GM12874 (cell line): Measurements from ENCODE around the gene CYP27A1.

ENCODE experiments used
- TF ChIP-seq, protein P1 (sequence below): IDR thresholded peaks from 2 replicates; pipeline ENCODE4 v1.5.1; 2011; ENCODE audit warnings: low read depth, mild to moderate bottlenecking, control low read depth, low read length, moderate library complexity; ENCODE audit not compliant: insufficient read depth

The CYP27A1 gene

DNA sequence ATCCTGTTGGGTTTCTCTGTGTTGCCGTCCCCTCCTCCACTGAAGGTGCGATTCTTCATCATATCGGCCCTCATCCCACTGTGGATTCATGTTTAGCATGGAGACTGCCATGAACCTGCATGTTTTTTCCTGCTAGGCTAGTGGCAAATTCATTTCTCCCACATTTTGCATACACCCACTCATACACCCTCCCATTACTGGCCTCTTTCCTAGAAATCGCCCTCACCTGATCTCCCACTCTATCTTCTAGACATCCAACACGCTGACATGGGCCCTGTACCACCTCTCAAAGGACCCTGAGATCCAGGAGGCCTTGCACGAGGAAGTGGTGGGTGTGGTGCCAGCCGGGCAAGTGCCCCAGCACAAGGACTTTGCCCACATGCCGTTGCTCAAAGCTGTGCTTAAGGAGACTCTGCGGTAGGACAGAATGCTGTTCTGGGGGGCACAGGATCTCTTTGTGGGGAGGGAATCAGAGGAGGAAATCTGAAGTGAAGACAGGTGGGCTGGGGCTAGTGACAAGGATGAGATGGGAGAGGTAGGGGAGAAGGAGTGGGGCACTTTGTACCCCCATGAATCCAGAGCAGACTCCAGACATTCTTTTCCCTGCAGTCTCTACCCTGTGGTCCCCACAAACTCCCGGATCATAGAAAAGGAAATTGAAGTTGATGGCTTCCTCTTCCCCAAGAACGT, 32.0 kb downstream of the CYP27A1 start:
- TF ChIP-seq, protein P1, sequence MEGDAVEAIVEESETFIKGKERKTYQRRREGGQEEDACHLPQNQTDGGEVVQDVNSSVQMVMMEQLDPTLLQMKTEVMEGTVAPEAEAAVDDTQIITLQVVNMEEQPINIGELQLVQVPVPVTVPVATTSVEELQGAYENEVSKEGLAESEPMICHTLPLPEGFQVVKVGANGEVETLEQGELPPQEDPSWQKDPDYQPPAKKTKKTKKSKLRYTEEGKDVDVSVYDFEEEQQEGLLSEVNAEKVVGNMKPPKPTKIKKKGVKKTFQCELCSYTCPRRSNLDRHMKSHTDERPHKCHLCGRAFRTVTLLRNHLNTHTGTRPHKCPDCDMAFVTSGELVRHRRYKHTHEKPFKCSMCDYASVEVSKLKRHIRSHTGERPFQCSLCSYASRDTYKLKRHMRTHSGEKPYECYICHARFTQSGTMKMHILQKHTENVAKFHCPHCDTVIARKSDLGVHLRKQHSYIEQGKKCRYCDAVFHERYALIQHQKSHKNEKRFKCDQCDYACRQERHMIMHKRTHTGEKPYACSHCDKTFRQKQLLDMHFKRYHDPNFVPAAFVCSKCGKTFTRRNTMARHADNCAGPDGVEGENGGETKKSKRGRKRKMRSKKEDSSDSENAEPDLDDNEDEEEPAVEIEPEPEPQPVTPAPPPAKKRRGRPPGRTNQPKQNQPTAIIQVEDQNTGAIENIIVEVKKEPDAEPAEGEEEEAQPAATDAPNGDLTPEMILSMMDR = no peak

DNA sequence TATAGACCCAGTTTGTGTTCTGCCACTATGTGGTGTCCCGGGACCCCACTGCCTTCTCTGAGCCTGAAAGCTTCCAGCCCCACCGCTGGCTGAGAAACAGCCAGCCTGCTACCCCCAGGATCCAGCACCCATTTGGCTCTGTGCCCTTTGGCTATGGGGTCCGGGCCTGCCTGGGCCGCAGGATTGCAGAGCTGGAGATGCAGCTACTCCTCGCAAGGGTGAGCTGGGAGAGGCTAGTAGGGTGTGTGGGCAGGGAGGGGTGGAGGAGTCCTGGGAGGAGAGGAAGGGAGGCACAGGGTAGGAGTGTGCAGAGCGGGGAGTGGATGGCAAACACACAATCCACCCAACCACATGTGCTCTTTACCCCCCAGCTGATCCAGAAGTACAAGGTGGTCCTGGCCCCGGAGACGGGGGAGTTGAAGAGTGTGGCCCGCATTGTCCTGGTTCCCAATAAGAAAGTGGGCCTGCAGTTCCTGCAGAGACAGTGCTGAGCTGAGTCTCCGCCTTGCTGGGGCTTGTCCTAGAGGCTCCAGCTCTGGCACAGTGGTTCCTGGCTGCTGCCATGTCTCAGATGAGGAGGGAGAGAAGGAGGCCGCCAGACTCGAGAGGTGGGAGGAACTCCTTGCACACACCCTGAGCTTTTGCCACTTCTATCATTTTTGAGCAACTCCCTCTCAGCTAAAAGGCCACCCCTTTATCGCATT, 32.7 kb downstream of the CYP27A1 start:
- TF ChIP-seq, protein P1 = no peak

DNA sequence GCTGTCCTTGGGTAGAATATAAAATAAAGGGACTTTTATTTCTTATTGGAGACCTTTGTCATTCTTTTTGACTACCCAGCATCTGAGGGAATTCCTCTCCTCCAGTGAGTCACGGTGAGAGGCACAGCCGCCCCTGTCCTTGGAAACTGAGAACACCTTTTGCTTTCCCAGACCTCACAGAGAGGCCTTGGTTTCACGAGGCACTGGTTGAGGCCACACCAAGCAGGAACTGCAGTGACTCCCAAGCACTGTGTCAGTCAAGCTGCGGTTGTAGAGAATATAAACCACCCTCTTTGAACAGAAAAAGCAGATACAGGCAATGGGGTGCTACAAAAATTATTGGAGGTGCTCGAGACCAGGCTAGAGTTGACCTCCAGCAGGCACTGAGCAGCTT, 33.3 kb downstream of the CYP27A1 start:
- TF ChIP-seq, protein P1 = no peak

DNA sequence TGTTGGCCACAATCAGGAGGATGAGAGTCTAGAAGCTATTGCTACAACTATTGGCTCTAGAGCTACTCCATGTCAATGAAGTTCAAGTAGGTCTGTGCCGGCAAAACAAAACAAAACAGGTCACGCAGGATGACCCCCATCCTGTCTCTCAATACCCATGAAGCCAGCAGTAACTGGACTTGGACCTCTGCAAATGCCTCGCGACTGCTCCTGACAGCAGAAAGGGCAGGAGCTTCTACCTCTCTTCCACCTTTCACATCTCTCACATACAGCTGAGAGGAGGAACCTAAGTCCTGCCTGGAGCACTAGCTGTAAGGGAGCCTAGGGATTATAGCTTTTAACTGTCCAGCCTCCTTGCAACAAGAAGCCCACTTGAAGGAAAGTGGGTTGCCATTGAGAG, 33.7 kb downstream of the CYP27A1 start:
- TF ChIP-seq, protein P1 = no peak

DNA sequence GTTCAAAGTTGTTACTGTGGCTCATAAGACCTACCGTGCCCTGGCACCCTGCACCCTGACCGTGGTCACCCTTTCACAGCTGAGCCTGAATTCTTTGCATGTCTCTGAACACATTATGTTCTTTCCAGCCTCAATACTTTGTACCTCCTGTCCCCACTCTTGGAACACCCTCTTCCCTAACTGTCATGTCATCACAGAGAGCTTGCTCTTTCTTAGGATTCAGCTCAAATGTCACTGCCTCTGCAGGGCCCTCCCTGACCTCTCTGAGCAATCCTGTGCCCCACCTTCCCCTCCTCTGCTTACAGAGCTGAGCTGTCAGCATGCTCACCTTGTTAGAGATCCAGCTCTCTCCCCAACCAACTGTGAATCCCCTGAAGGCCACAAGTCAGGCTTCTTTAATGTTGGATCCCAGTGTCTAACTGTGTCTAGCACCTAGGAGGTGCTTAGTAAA, 34.6 kb downstream of the CYP27A1 start:
- TF ChIP-seq, protein P1 = no peak

DNA sequence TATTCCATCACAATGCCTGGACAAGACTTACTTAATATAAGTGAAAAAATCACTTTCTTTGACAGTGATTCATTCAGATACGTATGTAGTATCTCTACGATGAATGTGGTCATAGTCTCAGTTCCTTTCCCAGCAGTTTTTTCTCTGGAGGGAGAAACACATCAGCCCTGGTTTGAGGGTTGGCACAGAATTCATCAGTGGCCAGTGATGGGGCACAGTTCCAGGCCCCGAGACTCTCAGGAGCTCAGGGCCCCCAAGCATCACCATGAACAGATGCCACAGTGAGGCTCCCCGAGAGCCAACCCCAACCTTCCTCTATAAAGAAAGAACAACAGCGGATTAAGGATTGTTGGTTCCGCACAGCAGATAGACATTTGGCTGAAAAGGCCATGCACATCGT, 37.1 kb downstream of the CYP27A1 start:
- TF ChIP-seq, protein P1 = no peak

DNA sequence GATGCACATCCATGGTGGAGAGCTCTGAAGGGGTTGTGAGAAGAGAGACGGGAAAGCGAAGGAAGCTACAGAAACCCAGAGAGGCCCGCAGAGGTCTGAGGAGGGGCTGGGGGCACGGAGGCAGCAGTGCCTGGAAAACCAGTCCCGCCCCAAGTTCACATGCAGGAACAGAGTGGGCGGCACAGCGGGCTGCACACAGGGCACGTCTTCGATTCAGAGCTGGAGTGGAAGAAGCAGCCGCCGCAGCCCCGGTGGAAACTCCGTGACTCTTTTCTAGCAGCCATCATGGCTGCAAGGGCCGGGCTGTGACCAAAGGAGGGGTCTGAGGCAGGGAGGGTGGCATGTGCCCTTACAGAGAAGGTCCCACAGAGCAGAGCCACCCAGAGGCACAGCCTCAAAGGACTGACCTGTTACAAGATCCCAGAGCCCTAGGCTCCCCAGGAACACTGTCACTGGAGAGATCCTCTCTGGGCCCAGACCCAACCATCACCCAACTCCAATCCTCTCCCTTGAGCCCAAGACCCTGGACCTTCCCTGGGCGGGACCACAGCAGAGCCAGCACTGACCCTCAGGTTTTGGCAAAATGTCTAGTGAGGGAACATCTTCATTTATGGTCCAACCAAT, 38.9 kb downstream of the CYP27A1 start:
- TF ChIP-seq, protein P1 = no peak
